GF-D8 (cell line): Measurements from ENCODE around the gene HIGD1C.
"Not testable (repeated sequence)": the region's sequence is repeated elsewhere in the genome, so short reads cannot be mapped to it uniquely, and the experiment has no call there.

Experiments used
- DNase-seq: peaks from one replicate; lab custom pipeline; 2025; lab: John Stamatoyannopoulos, UW

Gene HIGD1C

GRCh38 chr12:50952510-50952909, at the start of gene HIGD1C:
Gene HIGD1C (plus strand): TSS chr12:50952544. CDS start chr12:50953999, 1,455 bp downstream.
- no peak for DNase-seq

- DNase-seq, result not testable (repeated sequence)
Measured at GRCh38 chr12:50908479-50908878, 43.9 kb upstream of the HIGD1C start.

- DNase-seq, result not testable (repeated sequence)
Measured at GRCh38 chr12:50912361-50912760, 40.0 kb upstream of the HIGD1C start.

- DNase-seq, result no peak
Measured at GRCh38 chr12:50913224-50913623, 39.1 kb upstream of the HIGD1C start.

- no peak for DNase-seq
Measured at GRCh38 chr12:50914872-50915484, 37.4 kb upstream of the HIGD1C start.

- DNase-seq, result no peak
Measured at GRCh38 chr12:50916292-50916691, 36.1 kb upstream of the HIGD1C start.

GRCh38 chr12:50918584-50919316, 33.6 kb upstream of the HIGD1C start:
- no peak for DNase-seq

- no peak for DNase-seq
Measured at GRCh38 chr12:50922820-50923219, 29.5 kb upstream of the HIGD1C start.

GRCh38 chr12:50923361-50924130, 28.8 kb upstream of the HIGD1C start:
- no peak for DNase-seq

GRCh38 chr12:50924131-50924438, 28.3 kb upstream of the HIGD1C start:
- peak; percentile 50 for DNase-seq

GRCh38 chr12:50924439-50925341, 27.7 kb upstream of the HIGD1C start:
- DNase-seq, result peak; percentile 74

- DNase-seq, result no peak
Measured at GRCh38 chr12:50925342-50925651, 27.0 kb upstream of the HIGD1C start.

- no peak for DNase-seq
Measured at GRCh38 chr12:50925920-50926319, 26.4 kb upstream of the HIGD1C start.

- DNase-seq, result no peak
Measured at GRCh38 chr12:50926415-50926814, 25.9 kb upstream of the HIGD1C start.

GRCh38 chr12:50926932-50927331, 25.4 kb upstream of the HIGD1C start:
- not testable (repeated sequence) for DNase-seq

GRCh38 chr12:50927356-50927755, 25.0 kb upstream of the HIGD1C start:
- DNase-seq, result no peak

GRCh38 chr12:50927766-50928224, 24.5 kb upstream of the HIGD1C start:
- DNase-seq, result no peak

GRCh38 chr12:50928392-50928791, 24.0 kb upstream of the HIGD1C start:
- no peak for DNase-seq

- no peak for DNase-seq
Measured at GRCh38 chr12:50929831-50930230, 22.5 kb upstream of the HIGD1C start.

GRCh38 chr12:50930477-50930876, 21.9 kb upstream of the HIGD1C start:
- DNase-seq, result not testable (repeated sequence)

GRCh38 chr12:50932787-50933280, 19.5 kb upstream of the HIGD1C start:
- peak; percentile 33 for DNase-seq
